K562 (cell line): ENCODE data around the gene PCCB. TPM values are rescaled to one million over a fixed set of nuclear protein-coding genes. Genes with fewer than 3 reads are reported as not detected.

Source experiments
- ATAC-seq: fragments of 200-7000 bp; cut with Tn5 transposase; 3 replicates; pipeline ENCODE4 v1.9.1; 2020; ENCODE audit warnings: moderate library complexity
- BruUV-seq: library from RNA; stranded (reverse); fragments of 400-500 nt; replicated peaks from 2 replicates; lab custom pipeline; 2021; lab: Mats Ljungman, UMichigan
- CTCF ChIA-PET: fragments of 300-600 bp; formaldehyde crosslinking; extraction: SDS; loops from one replicate; lab custom pipeline; 2021; ENCODE audit warnings: low intra/inter-chr PET ratio; lab: Yijun Ruan, JAX
- POLR2A ChIA-PET: fragments of 300-600, 350-650 bp; sonication (Branson Sonifier 250); formaldehyde crosslinking; extraction: SDS; loops from one replicate; lab custom pipeline; 2021; ENCODE audit warnings: antibody characterized with exemption, inconsistent platforms; lab: Yijun Ruan, JAX
- DNase-seq, 4 experiments: peaks; one replicate each; pipeline versions ENCODE4 v3.0.0 to v3.0.0-alpha.2; 2011 to 2018; ENCODE audit warnings: low spot score in 3 of 4, mixed read lengths in 3 of 4; ENCODE audit errors: extremely low read depth in 1 of 4
- FAIRE-seq: peaks from 2 replicates; lab custom pipeline; 2011; peaks lifted over from hg19 to GRCh38; lab: Jason Lieb, UNC
- H2AFZ ChIP-seq: 2 replicates; pipeline ENCODE4 v1.6.0; 2011; ENCODE audit warnings: low read depth, low read length, control low read depth, inconsistent platforms
- H3K27ac ChIP-seq: fragments of 200-600 bp; 3 replicates; pipeline ENCODE4 v1.8.0; 2011; ENCODE audit warnings: low read depth, mild to moderate bottlenecking, control low read depth, inconsistent platforms, low read length, moderate library complexity, mixed read lengths; ENCODE audit errors: extremely low read depth
- H3K27me3 ChIP-seq, 2 experiments: fragments of 300-600 bp in 1 of 2; 2 replicates in 1 of 2; 3 replicates in 1 of 2; pipeline versions ENCODE4 v1.6.0 to v1.8.0; 2011; ENCODE audit warnings: inconsistent platforms in 2 of 2, low read length in 2 of 2, mild to moderate bottlenecking in 1 of 2, mixed read lengths in 1 of 2, moderate library complexity in 1 of 2; ENCODE audit not compliant: control insufficient read depth in 2 of 2, insufficient read depth in 2 of 2
- H3K36me3 ChIP-seq: fragments of 300-600 bp; 3 replicates; pipeline ENCODE4 v1.8.0; 2011; ENCODE audit warnings: mild to moderate bottlenecking, low read length, inconsistent platforms; ENCODE audit not compliant: control insufficient read depth, insufficient read depth
- H3K4me1 ChIP-seq, 2 experiments: fragments of 200-600 bp in 1 of 2; replicated peaks in 1 of 2; 2 replicates in 1 of 2; 3 replicates in 1 of 2; pipeline versions ENCODE4 v1.5.1 to v1.8.0; 2011; ENCODE audit warnings: inconsistent platforms in 2 of 2, low read length in 2 of 2, mild to moderate bottlenecking in 1 of 2, mixed read lengths in 1 of 2, moderate library complexity in 1 of 2; ENCODE audit not compliant: control insufficient read depth in 2 of 2, insufficient read depth in 2 of 2
- H3K4me2 ChIP-seq: 2 replicates; pipeline ENCODE4 v1.6.1; 2011; ENCODE audit warnings: low read length, control low read depth, inconsistent platforms, mixed read lengths; ENCODE audit not compliant: insufficient read depth
- H3K4me3 ChIP-seq: fragments of 200-600 bp; sonication (generic), shearing (Covaris generic); 2 replicates; pipeline ENCODE4 v1.5.1; 2016; ENCODE audit warnings: control low read depth, inconsistent platforms
- H3K79me2 ChIP-seq: fragments of 200-600 bp; 3 replicates; pipeline ENCODE4 v1.8.0; 2011; ENCODE audit warnings: low read length, inconsistent platforms; ENCODE audit not compliant: control insufficient read depth, insufficient read depth
- H3K9ac ChIP-seq, 2 experiments: 2 replicates each; pipeline versions ENCODE4 v1.6.0 to v1.6.1; 2011; ENCODE audit warnings: low read depth in 2 of 2, low read length in 2 of 2, control low read depth in 1 of 2, inconsistent platforms in 1 of 2, mild to moderate bottlenecking in 1 of 2, mixed read lengths in 1 of 2; ENCODE audit not compliant: insufficient read depth in 1 of 2
- H3K9me1 ChIP-seq: one replicate; pipeline ENCODE4 v1.6.0; 2011; ENCODE audit warnings: inconsistent platforms, mild to moderate bottlenecking, low read length, moderate library complexity; ENCODE audit not compliant: control insufficient read depth, insufficient read depth
- H3K9me3 ChIP-seq: replicated peaks from 2 replicates; pipeline ENCODE4 v1.5.1; 2011; ENCODE audit warnings: low read depth, low read length, inconsistent platforms; ENCODE audit not compliant: control insufficient read depth, insufficient read depth
- H4K20me1 ChIP-seq: replicated peaks from 2 replicates; pipeline ENCODE4 v1.6.1; 2011; ENCODE audit warnings: low read length, inconsistent platforms, mixed read lengths; ENCODE audit not compliant: control insufficient read depth, insufficient read depth
- AFF1 ChIP-seq, 2 experiments: fragments of 450-650 bp; IDR thresholded peaks; 2 replicates each; pipeline ENCODE4 v1.6.1; 2018; ENCODE audit warnings: mild to moderate bottlenecking in 2 of 2, low read depth in 1 of 2; ENCODE audit not compliant: partially characterized antibody in 2 of 2
- AFF4 ChIP-seq: sonication (generic); formaldehyde crosslinking; IDR thresholded peaks from 2 replicates; pipeline ENCODE4 v1.8.0; 2023; ENCODE audit warnings: mild to moderate bottlenecking, missing genetic modification reagents
- SMAD3 ChIP-seq: fragments of 450-650 bp; formaldehyde crosslinking; conservative IDR thresholded peaks from 2 replicates; pipeline ENCODE4 v1.4.0; 2020; ENCODE audit warnings: mild to moderate bottlenecking
- ZKSCAN1 ChIP-seq: fragments of 150-350 bp; IDR thresholded peaks from 2 replicates; pipeline ENCODE4 v1.6.1; 2016; ENCODE audit warnings: low read depth, low read length
- ZNF318 ChIP-seq, 2 experiments: fragments of 450-650 bp; IDR thresholded peaks; 2 replicates each; pipeline ENCODE4 v1.6.1; 2016; ENCODE audit warnings: mild to moderate bottlenecking in 2 of 2, borderline replicate concordance in 1 of 2, low read depth in 1 of 2, moderate library complexity in 1 of 2
- WGBS: fragments of 100-300 bp; shearing (Covaris generic); methylation state at CpG from one replicate; pipeline ENCODE4 v1.1.6; 2016; ENCODE audit warnings: low coverage, mixed read lengths; ENCODE audit not compliant: insufficient coverage; ENCODE audit errors: missing lambda C conversion rate; 5-methylcytosine and 5-hydroxymethylcytosine counted together
- in situ Hi-C: fragments of 300-500 bp; cut with MboI; formaldehyde crosslinking; loops from 4 replicates; pipeline ENCODE4 v1.15.0; 2018; ENCODE audit warnings: inconsistent platforms, mixed read lengths
- intact Hi-C: fragments of 100-400 bp; cut with micrococcal nuclease; formaldehyde crosslinking; loops from 2 replicates; pipeline ENCODE4 v1.14.2; 2022
- polyA plus RNA-seq, 8 experiments: library from polyadenylated mRNA; depleted of rRNA in 4 of 8; stranded (reverse) in 5 of 8; unstranded in 3 of 8; fragments of >200 nt; fragmentation: Nextera tagmentation in 2 of 8; fragmentation: Illumina TruSeq in 1 of 8; extraction: Ambion mirVana in 2 of 8; extraction: Trizol in 1 of 8; gene quantifications; 2 replicates each; pipeline versions ENCODE4 v1.2.1 to v1.2.3, GENCODE V29; 2011 to 2014; ENCODE audit warnings: inconsistent platforms in 1 of 8, missing spikeins in 1 of 8
- total RNA-seq, 7 experiments: library from RNA; depleted of rRNA in 6 of 7; stranded (reverse); fragments of >200 nt in 6 of 7; fragmentation: Illumina TruSeq in 2 of 7; extraction: Trizol in 2 of 7; gene quantifications; 2 replicates each; pipeline versions ENCODE4 v1.2.1 to v1.2.3, GENCODE V29; 2011 to 2021; ENCODE audit warnings: low replicate concordance in 1 of 7

PCCB gene
- total and polyA plus RNA-seq, 9 of the 15 experiments (the other 6 are each of a cell fraction or from before 2014, with no cell fraction given): 69.5 to 173 (median 92.8) TPM

DNA sequence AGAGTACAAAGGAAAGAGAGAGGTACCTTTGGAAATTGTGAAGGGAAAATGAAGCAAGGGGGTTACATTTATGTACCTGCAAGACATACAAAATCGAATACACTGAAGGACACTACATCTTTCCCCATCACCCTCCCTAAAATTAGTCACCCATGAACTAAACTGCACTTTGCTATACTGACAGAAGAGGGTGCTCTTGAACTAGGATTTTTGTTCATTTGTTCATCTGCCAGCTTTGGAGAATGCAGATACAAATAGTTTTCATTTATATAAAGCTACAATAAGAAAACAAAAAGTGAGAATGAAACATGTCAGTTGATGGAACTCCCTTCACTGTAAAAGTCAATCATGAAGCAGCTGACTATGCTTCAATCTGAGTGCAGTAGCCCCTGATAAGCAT, 55.7 kb downstream of the PCCB start:
- no peaks in the 10 kb centered on the region for H3K9me1 ChIP-seq
- no CpG with 5 or more reads among the region's 1 CpG for WGBS
- no peak for ATAC-seq
- DNase-seq: no peak
- H3K9me3 ChIP-seq: no peaks in the 10 kb centered on the region
- no peak overlapping the region for H2AFZ ChIP-seq
- H3K4me2 ChIP-seq: no peak overlapping the region
- FAIRE-seq: no peak
- in situ Hi-C loops (no loop called here), intact Hi-C loops (no loop called here)
- H3K27me3 ChIP-seq: no peaks in the 10 kb centered on the region
- peaks cover 28% of the 10 kb centered on the region for H3K36me3 ChIP-seq
- H3K4me1 ChIP-seq: no peaks in the 10 kb centered on the region
- H3K79me2 ChIP-seq: no peaks in the 10 kb centered on the region
- H3K27ac ChIP-seq: no peak overlapping the region
- ChIA-PET CTCF (no interaction called here), POLR2A (no interaction called here)
- H3K9ac ChIP-seq: no peak overlapping the region
- no TSS peak for BruUV-seq
- no peaks in the 10 kb centered on the region for H4K20me1 ChIP-seq
- no peak overlapping the region for H3K4me3 ChIP-seq
- TF ChIP-seq SMAD3: no peak
- no peak for TF ChIP-seq ZKSCAN1
- TF ChIP-seq ZNF318 (IDR thresholded peaks at IDR 0.05; ENCODE audit: borderline replicate concordance in 1 of 2, low read depth in 1 of 2): no peak
- TF ChIP-seq AFF4 (CRISPR knock-in tag): no peak
- TF ChIP-seq AFF1 (IDR thresholded peaks at IDR 0.05; ENCODE audit: low read depth in 1 of 2, partially characterized antibody in 2 of 2): no peak
